ENCODE results near the gene PA2G4.

DNA sequence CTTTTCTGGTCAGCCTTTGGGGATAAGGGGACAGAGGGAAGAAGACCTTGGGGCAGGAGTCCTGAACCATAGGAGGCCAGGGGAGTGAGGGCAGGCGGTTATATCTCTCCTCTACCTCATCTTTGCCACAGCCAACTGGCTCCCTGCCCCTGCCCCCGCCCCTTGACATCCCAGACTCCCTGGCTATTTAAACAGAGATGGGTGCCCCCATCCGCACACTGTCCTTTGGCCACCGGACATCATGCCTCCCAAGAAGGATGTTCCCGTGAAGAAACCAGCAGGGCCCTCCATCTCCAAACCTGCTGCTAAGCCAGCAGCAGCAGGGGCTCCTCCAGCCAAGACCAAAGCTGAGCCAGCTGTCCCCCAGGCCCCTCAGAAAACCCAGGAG lies 49.3 kb downstream of the PA2G4 start:
- TF ChIP-seq, protein P1, sequence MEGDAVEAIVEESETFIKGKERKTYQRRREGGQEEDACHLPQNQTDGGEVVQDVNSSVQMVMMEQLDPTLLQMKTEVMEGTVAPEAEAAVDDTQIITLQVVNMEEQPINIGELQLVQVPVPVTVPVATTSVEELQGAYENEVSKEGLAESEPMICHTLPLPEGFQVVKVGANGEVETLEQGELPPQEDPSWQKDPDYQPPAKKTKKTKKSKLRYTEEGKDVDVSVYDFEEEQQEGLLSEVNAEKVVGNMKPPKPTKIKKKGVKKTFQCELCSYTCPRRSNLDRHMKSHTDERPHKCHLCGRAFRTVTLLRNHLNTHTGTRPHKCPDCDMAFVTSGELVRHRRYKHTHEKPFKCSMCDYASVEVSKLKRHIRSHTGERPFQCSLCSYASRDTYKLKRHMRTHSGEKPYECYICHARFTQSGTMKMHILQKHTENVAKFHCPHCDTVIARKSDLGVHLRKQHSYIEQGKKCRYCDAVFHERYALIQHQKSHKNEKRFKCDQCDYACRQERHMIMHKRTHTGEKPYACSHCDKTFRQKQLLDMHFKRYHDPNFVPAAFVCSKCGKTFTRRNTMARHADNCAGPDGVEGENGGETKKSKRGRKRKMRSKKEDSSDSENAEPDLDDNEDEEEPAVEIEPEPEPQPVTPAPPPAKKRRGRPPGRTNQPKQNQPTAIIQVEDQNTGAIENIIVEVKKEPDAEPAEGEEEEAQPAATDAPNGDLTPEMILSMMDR (IDR thresholded peaks at IDR 0.05): no peak
- TF ChIP-seq ZFX (IDR thresholded peaks at IDR 0.05; ENCODE audit: borderline replicate concordance): no peak
